Heart left ventricle (tissue), 16 donors: ENCODE results near the gene MOK. TPM values are rescaled to one million over a fixed set of nuclear protein-coding genes. Genes with fewer than 3 reads are reported as not detected.

Experiments used
- ATAC-seq, 4 donors: fragments of 200-7000 bp; cut with Tn5 transposase; one replicate each; pipeline ENCODE4 v1.9.1; 2020 to 2022; ENCODE audit warnings: moderate library complexity in 4 of 4, mild to moderate bottlenecking in 3 of 4, moderate number of reproducible peaks in 1 of 4
- DNase-seq, 5 donors: peaks; one replicate each; pipeline ENCODE4 v3.0.0-alpha.2; 2020
- H3K27ac ChIP-seq, 12 donors: fragments of 200-600 bp; sonication (generic) in 4 of 12; one replicate each; pipeline versions ENCODE4 v1.5.0 to v1.8.0; 2016 to 2022; ENCODE audit warnings: mild to moderate bottlenecking in 2 of 12
- H3K27me3 ChIP-seq, 9 donors: fragments of 200-600 bp; sonication (generic) in 2 of 9; one replicate each; pipeline versions ENCODE4 v1.5.1 to v1.8.0; 2016 to 2022; ENCODE audit warnings: mild to moderate bottlenecking in 3 of 9
- H3K36me3 ChIP-seq, 9 donors: fragments of 200-600 bp; sonication (generic) in 2 of 9; one replicate each; pipeline versions ENCODE4 v1.5.0 to v1.8.0; 2018 to 2022; ENCODE audit warnings: mild to moderate bottlenecking in 2 of 9
- H3K4me1 ChIP-seq, 12 donors: fragments of 200-600 bp; sonication (generic) in 4 of 12; one replicate each; pipeline versions ENCODE4 v1.5.0 to v1.8.0; 2016 to 2022; ENCODE audit warnings: mild to moderate bottlenecking in 3 of 12
- H3K4me3 ChIP-seq, 12 donors: fragments of 200-600 bp; sonication (generic) in 4 of 12; one replicate each; pipeline versions ENCODE4 v1.5.0 to v1.8.0; 2017 to 2022; ENCODE audit warnings: mild to moderate bottlenecking in 9 of 12, moderate library complexity in 4 of 12
- H3K9me3 ChIP-seq, 12 donors: fragments of 200-600 bp; sonication (generic) in 4 of 12; one replicate each; pipeline versions ENCODE4 v1.5.0 to v1.8.0; 2016 to 2022; ENCODE audit warnings: mild to moderate bottlenecking in 1 of 12
- CTCF ChIP-seq, 12 donors: fragments of 200-600 bp; sonication (generic) in 4 of 12; IDR thresholded peaks; one replicate each; pipeline versions ENCODE4 v1.5.0 to v1.8.0; 2018 to 2022; ENCODE audit warnings: antibody characterized with exemption in 12 of 12, mild to moderate bottlenecking in 5 of 12
- POLR2A ChIP-seq, 2 donors: fragments of 450-650 bp; IDR thresholded peaks; one replicate each; pipeline ENCODE4 v1.6.1; 2017; ENCODE audit warnings: antibody characterized with exemption in 2 of 2, mild to moderate bottlenecking in 2 of 2, moderate library complexity in 2 of 2
- WGBS, 4 donors: extraction: QIAGEN DNeasy Blood & Tissue Kit in 2 of 4; methylation state at CpG; one replicate each; pipeline versions ENCODE4 v1.1.5 to v1.1.7; 2013 to 2018; 5-methylcytosine and 5-hydroxymethylcytosine counted together
- intact Hi-C, 10 donors: fragments of 100-400 bp; cut with DNase I; formaldehyde crosslinking; loops; one replicate each; pipeline versions ENCODE4 v1.11.1 to v1.14.2; 2022
- polyA plus RNA-seq, 2 donors: library from polyadenylated mRNA; stranded (reverse); fragments of 200-250 nt; gene quantifications; one replicate each; pipeline ENCODE4 v1.2.3, GENCODE V29; 2013
- total RNA-seq, 9 donors: library from RNA; depleted of rRNA in 2 of 9; stranded (reverse); fragments of >200 nt in 2 of 9; fragmentation: NEBNext Ultra II Directional in 3 of 9; extraction: Animal tissue kit (Norgen Biotek cat#: 25700) in 3 of 9; gene quantifications; one replicate each; pipeline versions ENCODE4 v1.1.0 to v1.2.4, GENCODE V29; 2016 to 2023
- donor health status: ischemic (EF 13 %, LVEDD 7.1; RV severe dilation, severe dysfunction).
- donor health status: healthy with polysubstance abuse.
- donor health status: DM: no; HTN: yes; CAD: no.
- donor health status: DM: no; HTN: no; CAD: no.
- donor health status: ischemic (EF 25% LVEDD 6.9; RV normal size, moderate dysfunction).
- donor health status: ischemic (EF 25% LVEDD 5.7; RV mildly dilated, moderate dysfunction).
- donor health status: healthy.
- donor health status: DM: yes; HTN: yes; CAD: no.
- donor health status: ischemic (EF 35%, LVEDD 5.7; RV mildly dilated, moderate dysfunction).
- donor health status: nonischemic (EF 11% LVEDD 7.7; RV severe dilation, severe dysfunction).
- donor health status: DM: yes; HTN: yes; CAD: no.
- donor health status: PGD.
- donor health status: ischemic (EF 29% LVEDD 5.4; RV normal size, mild dysfunction).
- donor health status: nonischemic (EF 23%, LVEDD 6.1; RV moderate dilation, normal function).

MOK gene
- total and polyA plus RNA-seq, 11 donors: 8.7 to 18.1 (median 12.7) TPM

DNA sequence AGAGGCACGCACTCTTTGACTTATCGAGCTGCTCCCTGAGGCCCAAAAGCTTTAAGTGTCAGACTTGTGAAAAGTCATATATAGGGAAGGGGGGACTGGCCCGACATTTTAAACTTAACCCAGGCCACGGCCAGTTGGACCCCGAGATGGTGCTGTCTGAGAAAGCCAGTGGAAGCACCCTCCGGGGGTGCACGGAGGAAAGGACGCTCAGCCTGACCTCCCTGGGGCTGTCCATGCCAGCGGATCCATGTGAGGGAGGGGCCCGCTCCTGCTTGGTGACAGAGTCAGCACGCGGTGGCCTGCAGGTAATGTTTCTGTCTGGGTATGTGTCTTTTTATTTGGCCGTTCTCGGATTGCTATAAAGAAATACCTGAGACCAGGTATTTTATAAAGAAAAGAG is 21.6 kb upstream of the MOK start:
- intact Hi-C loops: loop anchor here in 1 of 10 donors (10.0 kb wide), 1 partner anchor 188 kb away; no protein-coding TSS in a partner anchor
- peaks cover 0 to 10% (median 3%) of the 10 kb centered on the region in 12 donors for H3K4me1 ChIP-seq
- peaks cover 0 to 26% (median 15%) of the 10 kb centered on the region in 9 donors for H3K36me3 ChIP-seq
- peak in 1 of 5 donors; percentile 27 for DNase-seq
- H3K4me3 ChIP-seq: no peak overlapping the region
- H3K9me3 ChIP-seq: no peaks in the 10 kb centered on the region
- ATAC-seq: no peak
- no peak overlapping the region for H3K27ac ChIP-seq
- 93 to 95% (median 94%) methylated on average over 12 to 14 of the region's 14 CpGs for WGBS, 4 donors
- TF ChIP-seq CTCF (IDR thresholded peaks at IDR 0.05): no peak
- TF ChIP-seq POLR2A (IDR thresholded peaks at IDR 0.05): no peak
- H3K27me3 ChIP-seq: no peaks in the 10 kb centered on the region

GRCh38 chr14:102325791-102326345 is 20.9 kb upstream of the MOK start:
- H3K9me3 ChIP-seq: no peaks in the 10 kb centered on the region
- no peak for ATAC-seq
- WGBS, 4 donors: 84 to 89% (median 87%) methylated on average over 8 to 9 of the region's 9 CpGs
- no peak overlapping the region for H3K4me3 ChIP-seq
- peaks cover 0 to 13% (median 5%) of the 10 kb centered on the region in 12 donors for H3K4me1 ChIP-seq
- peak in 1 of 5 donors; percentile 9 for DNase-seq
- no peak for TF ChIP-seq POLR2A (IDR thresholded peaks at IDR 0.05)
- no peak for TF ChIP-seq CTCF (IDR thresholded peaks at IDR 0.05)
- intact Hi-C loops: loop anchor here in 1 of 10 donors (10.0 kb wide), 1 partner anchor 189 kb away; no protein-coding TSS in a partner anchor
- peaks cover 0 to 22% (median 13%) of the 10 kb centered on the region in 9 donors for H3K36me3 ChIP-seq
- H3K27ac ChIP-seq: no peak overlapping the region
- H3K27me3 ChIP-seq: no peaks in the 10 kb centered on the region

DNA sequence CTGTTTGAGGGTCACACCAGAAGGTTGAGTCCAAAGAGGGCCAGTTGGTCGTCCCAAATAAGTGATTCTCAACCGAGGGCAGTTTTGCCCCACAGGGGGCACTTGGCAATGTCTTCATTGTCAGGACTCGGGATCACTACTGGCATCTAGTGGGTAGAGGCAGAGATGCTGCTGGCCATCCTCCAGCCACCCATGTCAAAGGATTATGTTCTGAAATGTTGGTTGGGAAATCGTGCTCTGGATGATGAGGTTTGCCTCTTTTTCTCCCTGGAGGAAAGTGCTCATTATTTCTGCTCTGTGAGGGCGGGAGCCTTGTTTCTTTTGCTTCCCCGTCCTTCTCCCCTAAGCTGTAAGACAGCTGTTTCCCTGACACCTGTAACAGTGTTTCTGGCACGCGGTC is 18.1 kb upstream of the MOK start:
- peaks cover 0 to 22% (median 13%) of the 10 kb centered on the region in 9 donors for H3K36me3 ChIP-seq
- WGBS, 4 donors: 30 to 40% (median 36%) methylated on average over 8 of the region's 8 CpGs
- no peak overlapping the region for H3K4me3 ChIP-seq
- H3K9me3 ChIP-seq: no peaks in the 10 kb centered on the region
- H3K27ac ChIP-seq: peak overlapping the region in 2 of 12 donors; percentile 26 to 30
- ATAC-seq (no peak), DNase-seq (peak in 3 of 5 donors; percentile 38 to 59 (median 56))
- TF ChIP-seq POLR2A (IDR thresholded peaks at IDR 0.05): no peak
- peak; percentile 12 to 59 (median 36) for TF ChIP-seq CTCF (IDR thresholded peaks at IDR 0.05)
- H3K4me1 ChIP-seq: peaks cover 0 to 32% (median 20%) of the 10 kb centered on the region in 12 donors
- no peaks in the 10 kb centered on the region for H3K27me3 ChIP-seq
- intact Hi-C loops: loop anchor here in 2 of 10 donors (5.0 to 10.0 kb wide), 2 partner anchors 192 to 194 kb away; no protein-coding TSS in a partner anchor
